GM23338 (cell line): ENCODE measurements around the gene SORCS2. TPM values are rescaled to one million over a fixed set of nuclear protein-coding genes. Genes with fewer than 3 reads are reported as not detected.

Source experiments
- ATAC-seq: fragments of 200-7000 bp; cut with Tn5 transposase; 3 replicates; pipeline ENCODE4 v1.9.1; 2020
- DNase-seq: peaks from one replicate; pipeline ENCODE4 v3.0.0-alpha.2; 2015; ENCODE audit warnings: low spot score
- H2AFZ ChIP-seq: fragments of 200-600 bp; sonication (generic); 2 replicates; pipeline ENCODE4 v1.8.0; 2016; ENCODE audit warnings: antibody characterized with exemption, mild to moderate bottlenecking, moderate library complexity
- H3F3A ChIP-seq: fragments of 200-600 bp; sonication (generic); replicated peaks from 2 replicates; pipeline ENCODE4 v1.8.0; 2017; ENCODE audit warnings: antibody characterized with exemption, mixed run types, low read depth
- H3K27ac ChIP-seq: fragments of 200-600 bp; sonication (generic); 2 replicates; pipeline ENCODE4 v1.6.1; 2016; ENCODE audit warnings: low read depth
- H3K27me3 ChIP-seq: fragments of 200-600 bp; sonication (generic); 2 replicates; pipeline ENCODE4 v1.8.0; 2016; ENCODE audit warnings: mild to moderate bottlenecking, mixed run types, moderate library complexity; ENCODE audit not compliant: insufficient read depth
- H3K36me3 ChIP-seq: fragments of 200-600 bp; sonication (generic); 2 replicates; pipeline ENCODE4 v1.8.0; 2016; ENCODE audit warnings: mild to moderate bottlenecking; ENCODE audit not compliant: insufficient read depth
- H3K4me1 ChIP-seq: fragments of 200-600 bp; sonication (generic); 2 replicates; pipeline ENCODE4 v1.8.0; 2016; ENCODE audit warnings: mild to moderate bottlenecking, moderate library complexity; ENCODE audit not compliant: insufficient read depth
- H3K4me2 ChIP-seq: fragments of 200-600 bp; sonication (generic); 2 replicates; pipeline ENCODE4 v1.7.1; 2017; ENCODE audit warnings: mixed run types
- H3K4me3 ChIP-seq: fragments of 200-600 bp; sonication (generic); 2 replicates; pipeline ENCODE4 v1.6.1; 2016; ENCODE audit warnings: mixed run types
- H3K79me2 ChIP-seq: fragments of 200-600 bp; sonication (generic); replicated peaks from 2 replicates; pipeline ENCODE4 v1.8.0; 2017; ENCODE audit warnings: mild to moderate bottlenecking; ENCODE audit not compliant: insufficient read depth
- H3K9me2 ChIP-seq: fragments of 200-600 bp; sonication (generic); 2 replicates; pipeline ENCODE4 v1.8.0; 2017; ENCODE audit not compliant: insufficient read depth
- H4K20me1 ChIP-seq: fragments of 200-600 bp; sonication (generic); replicated peaks from 2 replicates; pipeline ENCODE4 v1.8.0; 2017; ENCODE audit warnings: mild to moderate bottlenecking; ENCODE audit not compliant: insufficient read depth
- H3K27ac Mint-ChIP-seq: 2 replicates; pipeline ENCODE4 v1.8.0; 2020; ENCODE audit warnings: inconsistent platforms, mild to moderate bottlenecking, moderate library complexity, mixed read lengths
- H3K27me3 Mint-ChIP-seq: 3 replicates; pipeline ENCODE4 v1.8.0; 2022; ENCODE audit warnings: low read depth, mild to moderate bottlenecking, moderate library complexity, mixed read lengths, inconsistent platforms; ENCODE audit not compliant: insufficient read depth, poor library complexity
- H3K36me3 Mint-ChIP-seq: 3 replicates; pipeline ENCODE4 v1.8.0; 2021; ENCODE audit warnings: low read depth, mild to moderate bottlenecking, inconsistent platforms, moderate library complexity, mixed read lengths
- H3K4me1 Mint-ChIP-seq: 3 replicates; pipeline ENCODE4 v1.8.0; 2020; ENCODE audit warnings: mild to moderate bottlenecking, inconsistent platforms, mixed read lengths
- H3K4me3 Mint-ChIP-seq: 3 replicates; pipeline ENCODE4 v1.8.0; 2021; ENCODE audit warnings: moderate library complexity, mild to moderate bottlenecking, inconsistent platforms, mixed read lengths
- H3K9me3 Mint-ChIP-seq: 3 replicates; pipeline ENCODE4 v1.8.0; 2020; ENCODE audit warnings: moderate library complexity, mild to moderate bottlenecking, inconsistent platforms, mixed read lengths
- CREB1 ChIP-seq: fragments of 250-450 bp; sonication (Bioruptor Pico); IDR thresholded peaks from 2 replicates; pipeline ENCODE4 v1.5.0; 2020; ENCODE audit warnings: low read depth, mild to moderate bottlenecking, moderate library complexity
- EZH2 ChIP-seq: fragments of 200-600 bp; sonication (generic); IDR thresholded peaks from one replicate; pipeline ENCODE4 v1.8.0; 2017; ENCODE audit warnings: antibody characterized with exemption, mild to moderate bottlenecking, low read depth; ENCODE audit not compliant: unreplicated experiment
- EZH2phosphoT487 ChIP-seq: fragments of 200-600 bp; sonication (generic); IDR thresholded peaks from one replicate; pipeline ENCODE4 v1.8.1; 2018; ENCODE audit warnings: antibody characterized with exemption; ENCODE audit not compliant: unreplicated experiment
- JUNB ChIP-seq: IDR thresholded peaks from one replicate; pipeline ENCODE4 v1.6.1; 2016; ENCODE audit warnings: antibody characterized with exemption; ENCODE audit not compliant: unreplicated experiment
- NANOG ChIP-seq: IDR thresholded peaks from 2 replicates; pipeline ENCODE4 v1.6.1; 2016; ENCODE audit warnings: antibody characterized with exemption, borderline replicate concordance
- STAT1 ChIP-seq: IDR thresholded peaks from one replicate; pipeline ENCODE4 v1.6.1; 2016; ENCODE audit warnings: antibody characterized with exemption; ENCODE audit not compliant: unreplicated experiment
- ZNF114 ChIP-seq: fragments of 250-450 bp; sonication (Bioruptor Pico); IDR thresholded peaks from 2 replicates; pipeline ENCODE4 v1.5.0; 2020; ENCODE audit warnings: mild to moderate bottlenecking, moderate library complexity
- ZNF331 ChIP-seq: fragments of 250-450 bp; sonication (Bioruptor Pico); IDR thresholded peaks from 2 replicates; pipeline ENCODE4 v1.5.0; 2020; ENCODE audit warnings: low read depth, mild to moderate bottlenecking, moderate library complexity
- polyA plus RNA-seq: library from polyadenylated mRNA; unstranded; fragments of >200 nt; fragmentation: Nextera tagmentation; extraction: Ambion mirVana; gene quantifications from 2 replicates; pipeline ENCODE4 v1.2.1, GENCODE V29; 2016
- total RNA-seq: library from RNA; depleted of rRNA; stranded (reverse); fragments of >200 nt; shearing (Covaris generic); gene quantifications from 2 replicates; pipeline ENCODE4 v1.2.3, GENCODE V29; 2014
- TF ChIP-seq, protein P1 (sequence below), 2 experiments: fragments of 200-600 bp in 1 of 2; sonication (generic) in 1 of 2; conservative IDR thresholded peaks; 2 replicates each; pipeline versions ENCODE4 v1.5.1 to v1.6.1; 2016 to 2017; ENCODE audit warnings: antibody characterized with exemption in 2 of 2, low read depth in 2 of 2, mild to moderate bottlenecking in 2 of 2, moderate library complexity in 1 of 2
- TF ChIP-seq, protein P2 (sequence below): fragments of 250-450 bp; sonication (Bioruptor Pico); IDR thresholded peaks from 2 replicates; pipeline ENCODE4 v1.5.0; 2020; ENCODE audit warnings: mild to moderate bottlenecking, moderate library complexity

The SORCS2 gene
- total and polyA plus RNA-seq, 2 experiments from 2014 or later, result 0.47 to 2.4 TPM

DNA sequence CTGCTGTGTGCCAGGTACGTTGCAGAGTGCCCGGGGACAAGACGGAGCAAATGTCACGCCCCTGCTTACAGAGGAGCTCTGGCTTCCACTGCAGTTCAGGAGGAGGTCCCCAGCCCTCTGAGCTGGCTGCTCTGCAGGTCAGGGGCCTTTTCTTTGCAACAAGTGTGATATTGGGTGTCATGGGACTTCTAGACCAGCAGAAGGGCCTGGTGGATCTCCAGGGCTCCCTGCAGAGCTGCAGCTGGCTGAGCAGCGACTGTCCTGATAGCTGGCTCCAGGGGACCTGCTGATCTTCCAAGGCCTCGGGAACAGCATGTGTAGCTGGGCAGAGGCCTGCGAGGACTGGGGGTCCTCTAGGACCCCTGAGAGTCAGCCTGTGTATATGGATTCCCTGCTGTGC, 120.4 kb downstream of the SORCS2 start:
- H4K20me1 ChIP-seq, result no peaks in the 10 kb centered on the region
- H3K36me3 ChIP-seq, result no peaks in the 10 kb centered on the region
- H2AFZ ChIP-seq, result no peak overlapping the region
- no peaks in the 10 kb centered on the region for H3F3A ChIP-seq
- DNase-seq (no peak), ATAC-seq (no peak)
- no peak overlapping the region for H3K4me3 ChIP-seq
- Mint-ChIP-seq H3K27ac (no peak overlapping the region), H3K4me3 (no peak overlapping the region), H3K36me3 (no peaks in the 10 kb centered on the region), H3K9me3 (no peaks in the 10 kb centered on the region; the same call in none of the 3 replicates), H3K27me3 (peaks cover 15% of the 10 kb centered on the region), H3K4me1 (peaks cover 20% of the 10 kb centered on the region)
- no peaks in the 10 kb centered on the region for H3K9me2 ChIP-seq
- H3K27me3 ChIP-seq, result no peaks in the 10 kb centered on the region
- H3K79me2 ChIP-seq, result no peaks in the 10 kb centered on the region
- H3K4me1 ChIP-seq, result peaks cover 12% of the 10 kb centered on the region
- TF ChIP-seq EZH2, result no peak
- TF ChIP-seq, protein P1, sequence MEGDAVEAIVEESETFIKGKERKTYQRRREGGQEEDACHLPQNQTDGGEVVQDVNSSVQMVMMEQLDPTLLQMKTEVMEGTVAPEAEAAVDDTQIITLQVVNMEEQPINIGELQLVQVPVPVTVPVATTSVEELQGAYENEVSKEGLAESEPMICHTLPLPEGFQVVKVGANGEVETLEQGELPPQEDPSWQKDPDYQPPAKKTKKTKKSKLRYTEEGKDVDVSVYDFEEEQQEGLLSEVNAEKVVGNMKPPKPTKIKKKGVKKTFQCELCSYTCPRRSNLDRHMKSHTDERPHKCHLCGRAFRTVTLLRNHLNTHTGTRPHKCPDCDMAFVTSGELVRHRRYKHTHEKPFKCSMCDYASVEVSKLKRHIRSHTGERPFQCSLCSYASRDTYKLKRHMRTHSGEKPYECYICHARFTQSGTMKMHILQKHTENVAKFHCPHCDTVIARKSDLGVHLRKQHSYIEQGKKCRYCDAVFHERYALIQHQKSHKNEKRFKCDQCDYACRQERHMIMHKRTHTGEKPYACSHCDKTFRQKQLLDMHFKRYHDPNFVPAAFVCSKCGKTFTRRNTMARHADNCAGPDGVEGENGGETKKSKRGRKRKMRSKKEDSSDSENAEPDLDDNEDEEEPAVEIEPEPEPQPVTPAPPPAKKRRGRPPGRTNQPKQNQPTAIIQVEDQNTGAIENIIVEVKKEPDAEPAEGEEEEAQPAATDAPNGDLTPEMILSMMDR (conservative IDR thresholded peaks at IDR 0.05; ENCODE audit: low read depth in 2 of 2), result no peak
- TF ChIP-seq, protein P2, sequence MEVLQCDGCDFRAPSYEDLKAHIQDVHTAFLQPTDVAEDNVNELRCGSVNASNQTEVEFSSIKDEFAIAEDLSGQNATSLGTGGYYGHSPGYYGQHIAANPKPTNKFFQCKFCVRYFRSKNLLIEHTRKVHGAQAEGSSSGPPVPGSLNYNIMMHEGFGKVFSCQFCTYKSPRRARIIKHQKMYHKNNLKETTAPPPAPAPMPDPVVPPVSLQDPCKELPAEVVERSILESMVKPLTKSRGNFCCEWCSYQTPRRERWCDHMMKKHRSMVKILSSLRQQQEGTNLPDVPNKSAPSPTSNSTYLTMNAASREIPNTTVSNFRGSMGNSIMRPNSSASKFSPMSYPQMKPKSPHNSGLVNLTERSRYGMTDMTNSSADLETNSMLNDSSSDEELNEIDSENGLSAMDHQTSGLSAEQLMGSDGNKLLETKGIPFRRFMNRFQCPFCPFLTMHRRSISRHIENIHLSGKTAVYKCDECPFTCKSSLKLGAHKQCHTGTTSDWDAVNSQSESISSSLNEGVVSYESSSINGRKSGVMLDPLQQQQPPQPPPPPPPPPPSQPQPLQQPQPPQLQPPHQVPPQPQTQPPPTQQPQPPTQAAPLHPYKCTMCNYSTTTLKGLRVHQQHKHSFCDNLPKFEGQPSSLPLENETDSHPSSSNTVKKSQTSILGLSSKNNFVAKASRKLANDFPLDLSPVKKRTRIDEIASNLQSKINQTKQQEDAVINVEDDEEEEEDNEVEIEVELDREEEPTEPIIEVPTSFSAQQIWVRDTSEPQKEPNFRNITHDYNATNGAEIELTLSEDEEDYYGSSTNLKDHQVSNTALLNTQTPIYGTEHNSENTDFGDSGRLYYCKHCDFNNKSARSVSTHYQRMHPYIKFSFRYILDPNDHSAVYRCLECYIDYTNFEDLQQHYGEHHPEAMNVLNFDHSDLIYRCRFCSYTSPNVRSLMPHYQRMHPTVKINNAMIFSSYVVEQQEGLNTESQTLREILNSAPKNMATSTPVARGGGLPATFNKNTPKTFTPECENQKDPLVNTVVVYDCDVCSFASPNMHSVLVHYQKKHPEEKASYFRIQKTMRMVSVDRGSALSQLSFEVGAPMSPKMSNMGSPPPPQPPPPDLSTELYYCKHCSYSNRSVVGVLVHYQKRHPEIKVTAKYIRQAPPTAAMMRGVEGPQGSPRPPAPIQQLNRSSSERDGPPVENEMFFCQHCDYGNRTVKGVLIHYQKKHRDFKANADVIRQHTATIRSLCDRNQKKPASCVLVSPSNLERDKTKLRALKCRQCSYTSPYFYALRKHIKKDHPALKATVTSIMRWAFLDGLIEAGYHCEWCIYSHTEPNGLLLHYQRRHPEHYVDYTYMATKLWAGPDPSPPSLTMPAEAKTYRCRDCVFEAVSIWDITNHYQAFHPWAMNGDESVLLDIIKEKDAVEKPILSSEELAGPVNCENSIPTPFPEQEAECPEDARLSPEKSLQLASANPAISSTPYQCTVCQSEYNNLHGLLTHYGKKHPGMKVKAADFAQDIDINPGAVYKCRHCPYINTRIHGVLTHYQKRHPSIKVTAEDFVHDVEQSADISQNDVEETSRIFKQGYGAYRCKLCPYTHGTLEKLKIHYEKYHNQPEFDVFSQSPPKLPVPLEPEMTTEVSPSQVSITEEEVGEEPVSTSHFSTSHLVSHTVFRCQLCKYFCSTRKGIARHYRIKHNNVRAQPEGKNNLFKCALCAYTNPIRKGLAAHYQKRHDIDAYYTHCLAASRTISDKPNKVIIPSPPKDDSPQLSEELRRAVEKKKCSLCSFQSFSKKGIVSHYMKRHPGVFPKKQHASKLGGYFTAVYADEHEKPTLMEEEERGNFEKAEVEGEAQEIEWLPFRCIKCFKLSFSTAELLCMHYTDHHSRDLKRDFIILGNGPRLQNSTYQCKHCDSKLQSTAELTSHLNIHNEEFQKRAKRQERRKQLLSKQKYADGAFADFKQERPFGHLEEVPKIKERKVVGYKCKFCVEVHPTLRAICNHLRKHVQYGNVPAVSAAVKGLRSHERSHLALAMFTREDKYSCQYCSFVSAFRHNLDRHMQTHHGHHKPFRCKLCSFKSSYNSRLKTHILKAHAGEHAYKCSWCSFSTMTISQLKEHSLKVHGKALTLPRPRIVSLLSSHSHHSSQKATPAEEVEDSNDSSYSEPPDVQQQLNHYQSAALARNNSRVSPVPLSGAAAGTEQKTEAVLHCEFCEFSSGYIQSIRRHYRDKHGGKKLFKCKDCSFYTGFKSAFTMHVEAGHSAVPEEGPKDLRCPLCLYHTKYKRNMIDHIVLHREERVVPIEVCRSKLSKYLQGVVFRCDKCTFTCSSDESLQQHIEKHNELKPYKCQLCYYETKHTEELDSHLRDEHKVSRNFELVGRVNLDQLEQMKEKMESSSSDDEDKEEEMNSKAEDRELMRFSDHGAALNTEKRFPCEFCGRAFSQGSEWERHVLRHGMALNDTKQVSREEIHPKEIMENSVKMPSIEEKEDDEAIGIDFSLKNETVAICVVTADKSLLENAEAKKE (CRISPR knock-in tag), result no peak
- no peak for TF ChIP-seq ZNF114 (CRISPR knock-in tag)
- no peak for TF ChIP-seq NANOG
- no peak for TF ChIP-seq STAT1
- TF ChIP-seq EZH2phosphoT487, result no peak
- no peak for TF ChIP-seq JUNB
- no peak for TF ChIP-seq ZNF331
- no peak for TF ChIP-seq CREB1
- no peak overlapping the region for H3K27ac ChIP-seq
- no peak overlapping the region for H3K4me2 ChIP-seq
